HG02642 (cell line): ENCODE data around the gene DEF6.
A peak's percentile ranks its signal among the peaks of the same experiment; 100 is the strongest.

Source experiments
- ATAC-seq: cut with Tn5 transposase; IDR thresholded peaks from one replicate; pipeline ENCODE4 v1.9.1; 2021; ENCODE audit warnings: mild to moderate bottlenecking; ENCODE audit not compliant: unreplicated experiment, poor library complexity

Gene DEF6

DNA sequence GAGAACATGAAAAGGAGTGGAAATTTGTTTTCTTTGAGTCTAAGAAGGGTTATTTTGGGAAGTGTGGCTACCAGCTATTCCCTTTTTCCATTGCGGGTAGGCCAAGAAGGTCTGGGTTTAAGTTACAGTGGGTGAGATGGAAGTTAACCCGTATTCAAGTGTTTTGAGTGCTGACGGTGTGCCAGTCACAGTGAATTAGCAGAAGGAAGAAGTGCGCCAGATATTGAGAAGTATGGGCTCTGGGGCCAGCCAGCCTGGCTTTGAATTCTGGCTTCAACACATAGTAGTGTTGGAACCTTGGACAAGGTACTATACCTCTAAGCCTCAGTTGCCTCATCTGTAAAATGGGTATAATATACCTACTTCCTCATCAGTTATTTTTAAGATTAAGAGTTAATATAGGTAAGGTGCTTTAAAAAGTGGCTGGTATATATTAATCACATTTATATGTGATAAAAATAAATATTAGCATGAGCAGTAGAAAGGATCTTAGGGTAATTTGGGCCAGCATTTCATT, 21.8 kb upstream of the DEF6 start:
- no peak for ATAC-seq

- ATAC-seq, result no peak
These were observed 18.9 kb upstream of the DEF6 start for GRCh38 chr6:35278708-35279107.

- ATAC-seq, result no peak
These were observed 16.7 kb upstream of the DEF6 start for GRCh38 chr6:35280903-35281302.

DNA sequence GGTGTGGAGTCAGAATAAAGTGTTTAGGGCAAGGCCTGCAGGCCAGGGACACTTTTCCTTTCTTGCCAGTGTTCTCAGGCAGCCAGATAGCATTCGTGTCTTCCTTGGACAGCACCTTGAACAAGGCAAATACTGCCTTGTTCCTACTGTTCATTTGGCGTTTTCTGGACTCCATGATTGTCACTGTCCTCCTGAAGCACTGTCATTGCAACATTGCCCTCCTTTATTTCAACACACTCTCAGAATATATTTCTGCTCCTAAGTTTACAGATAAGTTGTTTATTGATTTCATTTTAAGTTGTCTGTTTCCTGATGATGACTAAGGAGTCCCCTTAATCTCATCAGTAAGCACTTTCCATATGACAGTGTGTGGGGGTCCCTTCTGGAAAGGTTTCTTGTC, 15.1 kb upstream of the DEF6 start:
- ATAC-seq, result no peak

DNA sequence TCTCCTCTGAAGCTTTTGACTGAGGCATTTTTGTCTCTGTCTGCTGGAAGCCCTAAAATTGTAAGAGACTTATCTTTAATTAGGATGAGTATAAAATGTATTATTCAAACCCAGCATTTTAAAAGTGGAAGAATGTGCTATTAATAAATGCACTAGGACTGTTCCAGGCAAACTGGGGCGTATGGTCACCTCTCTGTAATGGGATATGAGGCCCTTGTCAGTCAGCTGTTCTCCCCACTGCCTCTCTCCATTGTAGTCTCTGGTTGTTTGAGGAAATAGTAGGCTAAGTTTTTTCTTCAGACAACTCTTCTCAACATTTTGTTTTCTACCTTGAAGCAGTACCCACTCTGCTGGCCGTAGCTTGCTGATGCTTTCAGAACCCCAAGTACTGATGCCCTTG, 14.3 kb upstream of the DEF6 start:
- ATAC-seq, result no peak

- ATAC-seq, result no peak
These were observed 9.8 kb upstream of the DEF6 start for GRCh38 chr6:35287671-35288396.

DNA sequence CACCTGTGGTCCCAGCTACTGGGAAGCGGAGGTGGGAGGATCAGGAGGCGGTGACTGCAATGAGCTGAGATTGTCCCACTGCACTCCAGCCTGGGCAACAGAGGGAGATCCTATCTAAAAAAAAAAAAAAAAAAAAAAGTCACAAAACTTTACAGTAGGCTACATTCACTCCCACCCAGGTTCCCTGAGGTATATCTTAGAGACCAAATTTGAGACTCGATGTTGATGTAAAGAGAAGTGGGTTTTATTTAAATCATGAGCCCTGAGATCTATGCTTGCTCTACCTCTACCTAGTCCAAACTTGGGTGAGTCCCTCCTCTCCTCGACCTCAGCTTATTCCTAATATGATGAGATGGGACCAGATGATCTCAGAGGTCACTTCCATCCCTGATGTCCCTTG, 8.8 kb upstream of the DEF6 start:
- ATAC-seq, result no peak

- no peak for ATAC-seq
These were observed 6.1 kb upstream of the DEF6 start for GRCh38 chr6:35291491-35291890.

- no peak for ATAC-seq
These were observed 5.1 kb upstream of the DEF6 start for GRCh38 chr6:35292494-35292893.

DNA sequence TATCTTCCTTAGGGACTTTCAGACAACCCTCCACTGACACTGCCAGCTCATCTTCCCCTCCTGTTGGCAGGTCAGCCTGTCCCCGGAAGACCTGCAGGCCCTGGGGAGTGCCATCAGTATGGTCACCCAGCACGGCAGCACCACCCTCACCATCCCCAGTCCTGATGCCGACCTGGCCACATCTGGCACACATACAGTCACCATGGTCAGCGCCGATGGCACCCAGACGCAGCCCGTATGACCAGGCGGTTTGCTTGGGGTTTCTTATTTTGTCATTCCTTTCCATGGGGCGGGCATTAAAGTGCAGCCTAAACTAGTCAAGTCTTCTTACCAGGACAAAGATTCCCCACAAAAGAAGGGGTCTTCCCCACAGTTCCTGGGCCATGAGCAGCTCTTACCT, 3.9 kb upstream of the DEF6 start:
- ATAC-seq, result no peak

DNA sequence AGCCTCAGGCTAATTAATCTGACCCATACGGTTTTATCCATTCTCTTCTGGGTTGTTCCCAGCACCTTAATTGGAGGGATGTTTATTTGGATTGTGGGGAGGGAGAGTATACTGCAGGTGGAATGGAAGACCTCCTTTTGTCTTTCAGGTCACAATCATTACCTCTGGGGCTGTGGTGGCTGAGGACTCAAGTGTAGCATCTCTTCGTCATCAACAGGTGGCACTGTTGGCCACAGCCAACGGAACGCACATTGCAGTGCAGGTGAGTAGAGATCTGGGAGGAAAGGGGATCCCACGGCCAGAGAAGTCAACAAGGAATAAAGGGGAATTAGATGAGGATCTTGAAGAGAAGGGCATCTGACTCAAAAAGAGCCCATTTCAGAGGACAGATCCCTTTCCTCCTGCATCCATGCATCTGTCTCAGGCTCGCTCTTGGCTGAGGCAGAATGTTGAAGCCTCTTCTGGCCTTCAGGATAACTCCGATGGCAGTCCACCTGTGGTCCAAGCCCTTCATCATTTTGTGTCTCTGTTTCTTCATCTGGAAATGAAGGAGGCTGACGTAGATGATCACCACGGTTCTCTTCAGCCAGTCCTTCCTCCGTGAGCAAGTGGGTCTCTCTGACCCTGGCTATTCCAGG, 3.2 kb upstream of the DEF6 start:
- peak; percentile 29 for ATAC-seq

- no peak for ATAC-seq
These were observed 2.6 kb upstream of the DEF6 start for GRCh38 chr6:35295036-35295435.

DNA sequence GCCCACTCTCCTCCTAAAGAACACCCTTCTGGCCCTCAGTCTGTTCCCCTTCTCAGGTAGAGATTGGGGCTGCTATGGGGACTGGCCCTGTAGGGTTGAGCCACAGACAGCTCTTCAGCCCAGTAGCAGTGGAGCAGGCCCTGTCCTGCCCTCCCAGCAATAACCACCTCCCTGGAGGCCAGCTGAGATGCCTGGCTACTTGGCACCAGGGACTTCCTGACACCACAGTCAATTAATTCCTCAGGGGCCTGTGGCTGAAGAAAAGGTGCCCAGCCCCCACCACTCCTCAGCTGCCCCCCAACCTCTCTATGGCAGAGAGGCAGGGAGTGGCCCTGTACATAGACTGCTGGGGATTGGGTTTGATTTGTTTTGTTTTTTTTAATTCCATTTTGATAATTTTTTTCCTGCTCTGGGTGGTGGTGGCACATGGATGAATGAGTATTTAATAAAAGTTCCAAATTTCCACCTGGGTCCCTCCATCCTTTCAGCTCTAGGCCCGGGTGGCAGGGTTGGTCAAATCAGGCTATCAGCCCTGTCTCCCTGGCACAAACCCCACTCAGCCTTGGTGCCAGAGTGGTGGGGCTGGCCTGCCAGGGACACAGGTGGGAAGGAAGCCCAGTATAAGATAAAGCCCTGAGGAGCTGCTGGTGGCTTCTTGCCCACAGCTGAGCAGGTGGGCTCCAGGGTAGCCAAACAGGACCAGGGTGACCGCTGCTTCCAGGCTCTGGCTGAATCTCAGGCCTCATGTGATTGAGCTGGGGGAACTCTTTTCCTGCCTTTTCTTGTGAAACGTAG, 1.9 kb upstream of the DEF6 start:
- no peak for ATAC-seq

GRCh38 chr6:35296931-35297600, 552 bp upstream of the DEF6 start:
- no peak for ATAC-seq

GRCh38 chr6:35298625-35299140, 1.1 kb downstream of the DEF6 start:
- ATAC-seq, result no peak

DNA sequence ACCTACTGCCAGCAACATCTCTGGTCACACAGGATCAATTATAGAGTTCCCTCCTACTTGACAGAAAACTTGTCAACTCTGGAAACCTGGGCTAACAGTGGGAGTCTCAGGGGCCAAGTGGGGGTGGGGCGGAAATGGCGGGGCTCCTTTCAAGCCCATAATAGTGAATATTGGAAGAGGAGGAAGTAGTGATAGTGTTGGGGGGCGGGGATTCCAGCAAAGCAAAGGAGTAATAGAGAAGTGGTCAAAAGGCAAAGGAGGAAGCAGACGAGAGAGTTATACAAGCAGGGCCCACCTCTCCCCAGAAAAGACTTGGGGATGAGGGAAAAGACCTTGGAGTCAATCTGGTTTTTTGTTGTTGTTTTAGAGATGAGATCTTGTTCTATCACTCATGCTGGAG, 2.1 kb downstream of the DEF6 start:
- ATAC-seq, result no peak

DNA sequence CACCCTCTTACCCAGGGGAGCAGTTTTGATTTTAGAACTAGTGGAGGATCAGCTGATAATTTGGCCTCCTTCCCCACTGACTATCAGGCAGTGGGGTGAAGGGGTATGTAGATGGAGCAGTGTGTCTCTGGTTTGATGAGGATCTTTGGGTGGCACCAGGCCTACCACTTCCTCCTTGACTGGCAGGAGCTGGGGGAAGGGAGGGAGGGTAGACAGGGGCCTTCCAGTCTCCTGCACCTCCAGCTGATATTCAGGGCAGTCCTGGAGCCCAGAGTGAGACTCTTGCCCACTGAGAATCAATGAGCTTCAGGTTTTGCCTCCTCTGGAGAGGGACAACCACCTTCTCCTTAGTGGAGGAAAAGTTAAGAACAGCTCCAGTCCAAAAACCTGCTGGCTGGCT, 3.2 kb downstream of the DEF6 start:
- no peak for ATAC-seq

DNA sequence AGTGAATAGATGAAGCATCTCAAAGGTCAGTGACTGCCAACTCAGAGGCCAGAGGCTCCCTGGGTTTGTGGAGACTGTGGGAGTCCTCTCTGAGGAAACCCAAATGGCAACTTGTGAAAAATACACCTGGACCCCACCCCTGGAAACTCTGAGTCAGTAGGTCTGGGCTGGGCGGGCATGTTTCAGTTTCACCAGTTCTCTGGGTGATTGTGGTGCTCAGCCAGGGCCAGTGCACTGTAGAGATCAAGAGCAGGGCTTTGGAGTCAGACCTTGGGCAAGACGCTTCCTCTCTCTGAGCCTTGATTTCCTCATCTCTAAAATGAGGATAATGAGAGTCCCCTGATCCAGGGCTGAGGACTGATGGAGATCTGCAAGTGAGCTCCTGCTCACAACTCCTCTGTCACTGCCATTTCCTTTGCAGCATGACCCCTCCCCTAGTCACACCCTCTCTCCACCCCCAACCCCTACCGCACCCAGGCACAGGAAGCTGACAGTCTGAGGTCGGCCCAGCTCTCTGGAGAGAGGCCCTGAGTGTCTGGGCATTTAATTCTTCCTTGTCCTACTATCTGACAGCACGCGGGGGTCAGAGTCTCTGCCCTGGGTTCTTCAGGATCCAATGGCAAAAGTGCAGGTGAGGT, 5.1 kb downstream of the DEF6 start:
- ATAC-seq, result peak; percentile 80

GRCh38 chr6:35304299-35304698, 6.7 kb downstream of the DEF6 start:
- ATAC-seq, result no peak

DNA sequence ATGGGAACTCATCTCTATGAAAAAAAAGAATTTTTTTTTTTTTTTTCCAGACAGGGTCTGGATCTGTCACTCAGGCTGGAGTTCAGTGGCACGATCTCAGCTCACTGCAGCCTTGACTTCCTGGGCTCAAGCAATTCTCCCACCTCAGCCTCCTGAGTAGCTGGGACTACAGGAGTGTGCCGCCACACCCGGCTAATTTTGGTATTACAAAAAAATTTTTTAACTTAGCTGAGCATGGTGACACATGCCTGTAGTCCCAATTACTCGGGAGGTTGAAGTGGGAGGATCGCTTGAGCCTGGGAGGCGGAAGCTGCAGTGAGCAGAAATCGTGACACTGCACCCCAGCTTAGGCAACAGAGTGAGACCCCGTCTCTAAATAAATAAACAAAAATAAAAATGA, 7.5 kb downstream of the DEF6 start:
- ATAC-seq, result no peak
